Duodenal mucosa (tissue), 2 donors: Measurements from ENCODE around the gene SHOX.
"Not testable (repeated sequence)": the region's sequence is repeated elsewhere in the genome, so short reads cannot be mapped to it uniquely, and the experiment has no call there.

Experiments
- H3K27ac ChIP-seq: one replicate; pipeline ENCODE4 v1.7.0; 2013; ENCODE audit warnings: low read depth, low read length
- H3K27me3 ChIP-seq, 2 donors: one replicate each; pipeline ENCODE4 v1.7.0; 2013; ENCODE audit warnings: low read length in 2 of 2, control low read depth in 1 of 2; ENCODE audit not compliant: insufficient read depth in 2 of 2, control insufficient read depth in 1 of 2
- H3K36me3 ChIP-seq, 2 donors: one replicate each; pipeline ENCODE4 v1.7.0; 2013; ENCODE audit warnings: low read length in 2 of 2, control low read depth in 1 of 2; ENCODE audit not compliant: insufficient read depth in 2 of 2, control insufficient read depth in 1 of 2
- H3K4me1 ChIP-seq, 2 donors: one replicate each; pipeline ENCODE4 v1.7.0; 2013; ENCODE audit warnings: low read length in 2 of 2, control low read depth in 1 of 2; ENCODE audit not compliant: insufficient read depth in 2 of 2, control insufficient read depth in 1 of 2
- H3K4me3 ChIP-seq, 2 donors: one replicate each; pipeline ENCODE4 v1.7.0; 2013; ENCODE audit warnings: low read length in 2 of 2, low read depth in 1 of 2
- H3K9ac ChIP-seq, 2 donors: one replicate each; pipeline ENCODE4 v1.7.0; 2013; ENCODE audit warnings: low read length in 2 of 2, low read depth in 1 of 2
- H3K9me3 ChIP-seq, 2 donors: one replicate each; pipeline ENCODE4 v1.7.0; 2013; ENCODE audit warnings: low read length in 2 of 2, control low read depth in 1 of 2; ENCODE audit not compliant: control insufficient read depth in 1 of 2

Gene SHOX

DNA sequence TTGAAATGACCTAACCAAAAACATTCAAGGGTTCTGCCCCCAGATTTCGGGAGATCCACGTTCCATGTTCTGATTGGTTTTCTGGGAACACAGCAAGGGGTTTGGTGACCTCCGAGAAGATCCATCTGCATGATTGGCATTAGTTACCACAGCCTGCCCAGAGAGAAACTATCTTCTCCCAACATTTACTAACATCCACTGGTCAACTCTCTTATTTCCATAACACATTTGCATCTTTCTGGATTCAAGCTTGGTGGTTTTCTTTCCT, 15.6 kb downstream of the SHOX start:
- Histone ChIP-seq H3K4me3 (no peak overlapping the region), H3K9me3 (no peaks in the 10 kb centered on the region), H3K9ac (no peak overlapping the region), H3K27me3 (no peaks in the 10 kb centered on the region), H3K36me3 (no peaks in the 10 kb centered on the region), H3K27ac (no peak overlapping the region), H3K4me1 (no peaks in the 10 kb centered on the region)

DNA sequence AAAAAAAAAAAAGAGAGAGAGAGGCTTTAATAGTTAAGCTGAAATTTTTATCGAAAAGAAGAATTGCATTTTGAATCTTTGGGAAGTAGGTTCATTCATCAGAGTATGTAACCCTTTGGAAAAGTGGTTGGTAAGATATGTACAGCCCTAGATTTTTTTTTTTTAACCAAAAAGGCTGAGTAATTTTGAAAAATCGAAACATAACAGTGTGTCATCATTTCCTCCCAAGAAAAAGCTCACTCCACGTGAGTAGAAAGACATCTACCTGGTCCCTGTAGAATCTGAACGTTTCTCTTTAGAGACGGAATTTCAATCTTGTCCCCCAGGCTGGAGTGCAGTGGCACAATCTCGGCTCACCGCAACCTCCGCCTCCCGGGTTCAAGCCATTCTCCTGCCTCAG, 16.2 kb downstream of the SHOX start:
- Histone ChIP-seq H3K27ac (no peak overlapping the region), H3K9ac (no peak overlapping the region), H3K27me3 (no peaks in the 10 kb centered on the region), H3K4me3 (no peak overlapping the region), H3K9me3 (no peaks in the 10 kb centered on the region), H3K36me3 (no peaks in the 10 kb centered on the region), H3K4me1 (no peaks in the 10 kb centered on the region)

DNA sequence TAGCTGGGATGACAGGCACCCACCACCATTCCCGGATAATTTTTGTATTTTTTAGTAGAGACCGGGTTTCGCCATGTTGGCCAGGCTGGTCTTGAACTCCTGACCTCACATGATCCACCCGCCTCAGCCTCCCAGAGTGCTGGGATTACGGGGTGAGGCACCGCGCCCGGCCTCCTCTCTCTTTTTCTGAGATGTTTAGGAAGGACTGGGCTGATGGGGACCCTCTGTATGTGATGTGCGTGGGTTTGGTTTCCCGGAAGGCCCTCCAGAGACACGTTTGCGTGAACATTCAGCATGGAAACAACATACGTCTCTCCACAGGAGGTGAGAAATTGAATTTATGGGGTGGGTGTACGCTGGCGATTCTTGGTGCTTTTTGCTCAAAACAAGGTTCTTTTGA, 18.6 kb downstream of the SHOX start:
- Histone ChIP-seq H3K4me3 (no peak overlapping the region), H3K27ac (no peak overlapping the region), H3K9ac (no peak overlapping the region), H3K36me3 (no peaks in the 10 kb centered on the region), H3K27me3 (no peaks in the 10 kb centered on the region), H3K9me3 (no peaks in the 10 kb centered on the region), H3K4me1 (no peaks in the 10 kb centered on the region)

DNA sequence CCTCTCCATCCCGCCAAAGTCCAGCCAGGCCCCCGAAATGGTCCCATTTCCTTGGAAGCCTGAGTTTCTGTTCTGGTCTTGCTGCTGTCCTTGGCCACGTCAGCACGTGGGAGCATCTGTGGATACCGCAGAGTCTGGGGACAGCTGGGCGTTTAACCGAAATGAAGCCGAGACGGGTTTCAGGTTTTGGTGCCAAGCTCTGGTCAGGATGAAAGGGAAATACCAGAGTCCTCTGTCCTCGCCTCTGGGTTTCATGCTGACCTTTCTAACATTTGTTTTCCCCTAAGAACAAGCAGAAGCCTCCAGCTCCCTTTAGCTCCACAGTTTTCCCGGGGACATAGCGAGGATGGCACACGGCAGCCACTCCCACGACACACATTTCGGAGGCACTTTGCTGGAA, 19.7 kb downstream of the SHOX start:
- Histone ChIP-seq H3K4me3 (no peak overlapping the region), H3K27me3 (no peaks in the 10 kb centered on the region), H3K27ac (no peak overlapping the region), H3K9me3 (no peaks in the 10 kb centered on the region), H3K4me1 (no peaks in the 10 kb centered on the region), H3K9ac (no peak overlapping the region), H3K36me3 (no peaks in the 10 kb centered on the region)

DNA sequence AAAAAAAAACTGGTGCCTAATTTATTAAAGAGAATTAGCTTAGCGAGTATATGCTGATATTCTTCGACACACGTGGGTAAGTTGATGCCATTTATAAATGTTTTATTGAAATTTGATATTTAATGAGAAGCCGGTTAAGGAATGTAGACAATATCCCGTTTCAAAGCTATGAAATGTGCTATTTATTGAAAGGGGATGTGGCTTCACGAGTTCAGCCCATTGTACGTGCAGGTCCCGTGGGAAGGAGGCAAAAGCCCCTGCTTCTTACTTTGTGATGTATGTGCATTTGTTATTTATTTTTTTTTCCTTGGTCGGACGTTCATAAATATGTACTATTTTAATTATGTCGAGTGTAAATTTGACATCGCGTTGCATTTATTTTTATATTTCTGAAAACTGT, 20.2 kb downstream of the SHOX start:
- no peaks in the 10 kb centered on the region for H3K36me3 ChIP-seq
- no peak overlapping the region for H3K4me3 ChIP-seq
- no peaks in the 10 kb centered on the region for H3K27me3 ChIP-seq
- no peaks in the 10 kb centered on the region for H3K9me3 ChIP-seq
- no peak overlapping the region for H3K27ac ChIP-seq
- H3K9ac ChIP-seq = no peak overlapping the region
- H3K4me1 ChIP-seq = no peaks in the 10 kb centered on the region

DNA sequence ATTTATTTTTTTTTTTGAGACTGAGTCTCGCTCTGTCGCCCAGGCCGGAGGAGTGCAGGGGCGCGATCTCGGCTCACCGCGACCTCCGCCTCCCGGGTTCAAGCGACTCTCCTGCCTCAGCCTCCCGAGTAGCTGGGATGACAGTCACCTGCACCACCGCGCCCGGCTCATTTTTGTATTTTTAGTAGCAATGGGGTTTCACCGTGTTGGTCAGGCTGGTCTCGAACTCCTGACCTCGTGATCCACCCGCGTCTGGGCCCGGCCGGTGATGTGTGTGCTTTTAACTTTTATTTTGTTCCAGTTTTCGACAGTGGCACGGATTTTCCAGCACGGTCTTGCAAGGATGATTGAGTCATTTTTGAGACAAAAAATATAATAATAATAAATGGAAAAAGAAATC, 21.3 kb downstream of the SHOX start:
- not testable (repeated sequence) for H3K4me1 ChIP-seq, H3K9me3 ChIP-seq, H3K36me3 ChIP-seq, H3K27ac ChIP-seq, H3K9ac ChIP-seq, H3K27me3 ChIP-seq, H3K4me3 ChIP-seq

DNA sequence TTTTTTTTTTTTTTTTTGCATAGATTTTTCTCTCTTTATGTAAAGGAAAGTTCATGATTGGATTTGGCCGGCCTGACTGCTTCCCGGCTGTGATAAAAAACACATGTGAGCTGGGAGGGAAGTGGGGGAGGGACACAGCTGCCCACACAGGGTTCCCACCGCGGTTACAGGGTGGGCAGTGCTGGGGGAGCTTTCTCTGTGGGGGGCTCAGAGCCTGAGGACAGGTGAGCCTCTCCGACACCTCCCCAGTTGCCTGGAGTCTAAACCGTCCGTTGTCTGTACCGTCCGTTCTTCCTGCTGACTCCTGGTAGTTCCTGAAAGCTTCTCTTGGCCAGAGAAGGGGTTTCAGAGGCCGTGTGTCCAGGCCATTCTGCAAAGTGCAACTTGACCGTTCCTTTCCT, 21.8 kb downstream of the SHOX start:
- Histone ChIP-seq H3K9me3 (no peaks in the 10 kb centered on the region), H3K9ac (no peak overlapping the region), H3K27ac (no peak overlapping the region), H3K27me3 (no peaks in the 10 kb centered on the region), H3K4me1 (no peaks in the 10 kb centered on the region), H3K4me3 (no peak overlapping the region), H3K36me3 (no peaks in the 10 kb centered on the region)

DNA sequence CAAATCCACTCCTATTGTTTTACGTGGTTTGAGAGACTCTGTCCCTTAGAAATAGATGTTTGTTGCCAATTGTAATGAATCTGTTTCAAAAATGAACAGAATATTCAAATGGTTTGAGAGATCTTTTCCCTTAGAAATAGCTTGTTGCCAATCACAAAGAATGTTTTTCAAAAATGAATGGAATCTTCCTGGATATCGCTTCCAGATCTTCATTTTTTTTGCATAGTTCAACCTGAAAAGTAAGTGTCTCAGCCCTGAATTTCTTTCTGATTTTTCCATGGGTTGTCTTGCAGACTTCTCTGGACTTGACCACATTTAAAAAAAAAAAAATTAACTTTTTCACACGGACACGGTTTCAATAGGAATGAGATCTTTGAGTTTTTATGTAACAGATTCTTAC, 22.7 kb downstream of the SHOX start:
- Histone ChIP-seq H3K27ac (no peak overlapping the region), H3K9ac (no peak overlapping the region), H3K36me3 (no peaks in the 10 kb centered on the region), H3K4me1 (no peaks in the 10 kb centered on the region), H3K27me3 (no peaks in the 10 kb centered on the region), H3K9me3 (no peaks in the 10 kb centered on the region), H3K4me3 (no peak overlapping the region)

DNA sequence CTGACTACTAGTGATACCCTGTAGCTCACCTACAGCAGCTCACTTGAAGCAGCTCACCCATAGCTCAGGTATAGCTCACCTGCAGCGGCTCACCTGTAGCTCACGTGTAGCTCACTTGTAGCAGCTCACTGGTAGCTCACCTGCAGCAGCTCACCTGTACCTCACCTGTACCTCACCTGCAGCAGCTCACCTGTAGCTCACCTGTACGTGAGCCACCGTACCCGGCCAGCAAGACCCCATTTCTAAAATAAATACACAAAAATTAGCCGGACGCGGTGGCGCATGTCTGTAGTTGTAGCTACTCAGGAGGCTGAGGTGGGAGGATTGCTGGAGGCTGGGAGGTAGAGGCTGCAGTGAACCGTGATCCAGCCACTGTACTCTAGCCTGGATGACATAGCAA, 30.6 kb downstream of the SHOX start:
- H3K27me3 ChIP-seq = no peaks in the 10 kb centered on the region
- no peak overlapping the region for H3K9ac ChIP-seq
- H3K27ac ChIP-seq = no peak overlapping the region
- H3K4me3 ChIP-seq = no peak overlapping the region
- no peaks in the 10 kb centered on the region for H3K36me3 ChIP-seq
- no peaks in the 10 kb centered on the region for H3K9me3 ChIP-seq
- no peaks in the 10 kb centered on the region for H3K4me1 ChIP-seq

DNA sequence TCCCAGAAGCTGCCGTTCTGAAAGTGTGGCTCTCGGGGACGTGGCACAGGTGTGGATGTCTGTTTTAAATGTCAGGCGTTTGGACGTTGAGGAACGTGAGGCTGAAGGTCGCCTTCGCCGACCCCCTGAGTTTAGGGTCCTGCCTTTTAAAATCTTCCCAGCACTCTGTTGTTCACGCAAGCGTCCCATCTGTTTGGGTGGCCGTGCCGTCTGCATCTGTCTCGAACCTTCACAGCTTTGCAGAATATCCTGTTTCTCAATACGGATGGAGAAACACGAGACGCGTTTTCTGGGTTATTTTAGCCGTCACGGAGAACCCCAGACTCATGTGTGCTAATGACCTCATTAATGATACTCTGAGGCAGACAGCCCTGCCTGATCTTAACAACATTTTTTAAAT, 31.5 kb downstream of the SHOX start:
- peaks cover 0 to 3% of the 10 kb centered on the region in 2 donors for H3K9me3 ChIP-seq
- H3K27ac ChIP-seq = no peak overlapping the region

DNA sequence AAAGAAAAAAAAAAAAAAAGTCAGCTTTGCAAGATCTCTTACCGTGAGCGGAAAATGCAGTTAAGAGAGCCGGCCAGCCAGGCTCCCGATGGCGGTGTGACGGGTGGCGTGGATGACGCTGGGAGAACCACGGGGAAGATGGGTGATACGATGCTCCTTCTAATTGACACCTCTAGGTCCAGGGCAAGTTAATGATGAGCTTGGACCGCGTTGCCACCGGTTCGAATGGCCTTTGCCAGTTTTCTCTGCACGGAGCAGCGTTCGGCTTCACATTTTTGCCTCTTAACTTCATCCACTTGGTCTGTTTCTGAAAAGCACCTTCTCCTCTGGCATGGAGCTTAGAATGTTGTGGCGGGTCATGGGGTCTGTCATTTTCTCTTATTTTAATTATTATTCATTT, 33.2 kb downstream of the SHOX start:
- Histone ChIP-seq H3K9ac (no peak overlapping the region), H3K27me3 (no peaks in the 10 kb centered on the region), H3K27ac (no peak overlapping the region), H3K9me3 (peaks cover 0 to 3% of the 10 kb centered on the region in 2 donors), H3K4me3 (no peak overlapping the region), H3K4me1 (no peaks in the 10 kb centered on the region), H3K36me3 (no peaks in the 10 kb centered on the region)

More for the DNA sequence above, 31.5 kb downstream of the SHOX start:
- H3K9ac ChIP-seq = no peak overlapping the region
- no peaks in the 10 kb centered on the region for H3K4me1 ChIP-seq
- H3K27me3 ChIP-seq = no peaks in the 10 kb centered on the region
- H3K4me3 ChIP-seq = no peak overlapping the region
- H3K36me3 ChIP-seq = no peaks in the 10 kb centered on the region
